Muscle layer of colon (tissue), 2 donors: Measurements from ENCODE around the gene SEC16A.

Source experiments
- H3K27ac ChIP-seq: one replicate; pipeline ENCODE4 v1.7.0; 2013; ENCODE audit warnings: low read depth, mild to moderate bottlenecking, low read length, moderate library complexity
- H3K27me3 ChIP-seq, 2 donors: one replicate each; pipeline ENCODE4 v1.7.0; 2013; ENCODE audit warnings: low read length in 2 of 2, mild to moderate bottlenecking in 2 of 2; ENCODE audit not compliant: insufficient read depth in 2 of 2, control insufficient read depth in 1 of 2
- H3K36me3 ChIP-seq: one replicate; pipeline ENCODE4 v1.7.0; 2013; ENCODE audit warnings: mild to moderate bottlenecking, low read length; ENCODE audit not compliant: insufficient read depth
- H3K4me1 ChIP-seq: one replicate; pipeline ENCODE4 v1.7.0; 2013; ENCODE audit warnings: mild to moderate bottlenecking, low read length; ENCODE audit not compliant: insufficient read depth
- H3K4me3 ChIP-seq, 2 donors: one replicate each; pipeline ENCODE4 v1.7.0; 2013; ENCODE audit warnings: low read length in 2 of 2, low read depth in 1 of 2, mild to moderate bottlenecking in 1 of 2, moderate library complexity in 1 of 2
- H3K9ac ChIP-seq: one replicate; pipeline ENCODE4 v1.7.0; 2013; ENCODE audit warnings: low read length
- H3K9me3 ChIP-seq: one replicate; pipeline ENCODE4 v1.7.0; 2013; ENCODE audit warnings: mild to moderate bottlenecking, low read length
- donor health status: abdominal sarcoma.
- donor health status: Adenocarcinoma of cecum.

Gene SEC16A

DNA sequence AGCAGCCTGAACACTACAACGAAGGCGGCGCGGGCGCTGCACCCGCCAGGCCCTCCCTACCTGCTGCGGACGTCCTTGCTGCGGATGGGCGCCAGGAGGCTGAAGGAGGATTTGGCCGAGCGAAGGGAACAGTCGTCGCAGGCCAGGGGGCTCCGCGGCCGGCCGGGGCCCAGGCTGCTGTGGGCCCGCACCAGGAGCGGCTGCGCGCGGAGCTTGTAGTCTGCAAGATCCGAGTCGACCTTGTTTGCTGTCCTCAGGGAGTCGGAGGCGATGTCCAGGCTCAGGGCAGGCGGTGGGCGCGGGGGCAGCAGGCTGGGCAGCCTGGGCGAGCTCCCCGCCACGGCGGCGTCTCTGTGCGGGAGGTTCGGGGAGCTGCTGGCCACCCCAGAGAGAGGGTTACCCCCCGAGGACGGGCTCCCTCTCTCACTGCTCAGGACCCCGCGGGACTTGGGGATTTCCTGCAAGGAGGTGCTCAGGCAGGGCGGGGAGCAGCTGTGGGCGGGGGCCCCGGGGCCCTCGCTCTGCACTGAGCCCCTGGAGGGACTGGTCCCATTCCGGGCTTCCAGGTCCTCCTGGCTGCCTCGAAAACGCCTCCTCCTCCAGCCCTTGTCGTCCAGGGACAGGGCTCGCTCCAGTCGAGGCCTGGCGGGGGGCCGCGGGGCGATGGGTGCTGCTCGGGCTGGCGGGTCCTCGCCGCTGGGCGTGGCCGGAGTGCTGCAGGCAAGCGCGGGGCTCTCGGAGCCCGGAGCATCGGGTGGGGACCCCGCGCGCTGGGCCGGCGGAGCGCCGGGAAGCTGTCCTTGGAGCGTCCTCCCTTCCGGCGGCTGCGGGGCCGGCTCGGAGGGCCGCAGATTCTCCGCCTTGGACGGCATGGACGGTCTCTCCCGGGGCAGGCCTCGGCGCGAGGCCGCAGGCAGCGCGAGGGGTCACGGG is 44.0 kb downstream of the SEC16A start:
- Histone ChIP-seq H3K36me3 (peaks cover 27% of the 10 kb centered on the region), H3K27me3 (no peaks in the 10 kb centered on the region)

DNA sequence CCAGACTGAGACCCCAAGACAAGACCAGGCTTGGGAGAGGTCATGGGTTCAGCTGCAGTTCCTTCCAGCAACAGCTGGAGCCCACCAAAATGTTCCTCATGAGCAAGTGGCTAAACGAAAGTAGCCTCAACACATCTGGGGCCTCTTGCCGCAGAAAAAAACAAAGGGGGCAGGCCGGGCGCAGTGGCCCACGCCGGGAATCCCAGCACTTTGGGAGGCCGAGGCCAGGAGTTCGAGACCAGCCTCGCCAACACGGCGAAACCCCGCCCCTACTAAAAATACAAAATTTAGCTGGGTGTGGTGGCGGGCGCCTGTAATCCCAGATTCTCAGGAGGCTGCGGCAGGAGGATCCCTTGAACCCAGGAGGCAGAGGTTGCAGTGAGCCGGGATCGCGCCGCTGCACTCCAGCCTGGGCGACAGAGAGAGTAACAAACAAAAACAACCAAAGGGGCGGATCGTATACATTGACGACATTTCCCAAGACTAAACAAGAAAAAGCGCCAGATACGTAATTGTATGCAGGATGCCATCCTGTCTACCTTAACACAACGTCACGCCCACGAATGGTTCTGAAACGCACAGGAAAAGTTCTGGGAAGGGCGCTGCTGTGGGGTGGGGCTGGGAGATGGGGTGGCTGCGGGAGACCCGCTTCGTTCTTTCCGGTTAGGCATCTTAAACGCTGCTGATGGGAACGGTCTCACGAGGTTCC is 44.8 kb downstream of the SEC16A start:
- H3K27ac ChIP-seq: peak overlapping the region; percentile 71
- H3K36me3 ChIP-seq: peaks cover 27% of the 10 kb centered on the region
- H3K9me3 ChIP-seq: no peaks in the 10 kb centered on the region
- peak overlapping the region; percentile 76 to 85 for H3K4me3 ChIP-seq
- H3K27me3 ChIP-seq: no peaks in the 10 kb centered on the region
- H3K9ac ChIP-seq: peak overlapping the region; percentile 44
- H3K4me1 ChIP-seq: peaks cover 22% of the 10 kb centered on the region

More for the DNA sequence above, 44.0 kb downstream of the SEC16A start:
- H3K4me3 ChIP-seq: peak overlapping the region; percentile 76 to 85
- peak overlapping the region; percentile 44 for H3K9ac ChIP-seq
- H3K27ac ChIP-seq: peak overlapping the region; percentile 71
- no peaks in the 10 kb centered on the region for H3K9me3 ChIP-seq
- H3K4me1 ChIP-seq: peaks cover 22% of the 10 kb centered on the region

DNA sequence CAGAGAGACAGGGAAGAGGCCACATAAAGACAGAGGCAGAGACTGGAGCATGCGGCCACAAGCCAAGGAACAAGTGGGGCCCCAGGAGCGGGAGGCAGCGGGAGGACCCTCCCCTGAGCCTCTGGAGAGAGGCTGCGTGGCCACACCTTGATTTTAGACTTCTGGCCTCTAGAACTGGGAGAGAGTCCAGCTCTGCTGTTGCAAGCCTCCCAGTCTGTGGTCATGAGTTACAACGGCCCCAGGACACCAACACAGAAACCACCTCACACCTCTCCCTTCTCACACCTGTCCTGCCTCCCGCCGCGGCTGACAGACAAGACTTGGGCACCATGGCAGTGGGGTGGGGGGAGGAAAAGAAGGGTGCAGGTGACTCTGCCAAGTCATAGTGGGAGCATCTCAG is 45.4 kb downstream of the SEC16A start:
- H3K27ac ChIP-seq: no peak overlapping the region
- peaks cover 21% of the 10 kb centered on the region for H3K36me3 ChIP-seq
- no peaks in the 10 kb centered on the region for H3K27me3 ChIP-seq
- H3K4me3 ChIP-seq: peak overlapping the region; percentile 76 to 85
- peaks cover 22% of the 10 kb centered on the region for H3K4me1 ChIP-seq
- peak overlapping the region; percentile 39 for H3K9ac ChIP-seq
- no peaks in the 10 kb centered on the region for H3K9me3 ChIP-seq

DNA sequence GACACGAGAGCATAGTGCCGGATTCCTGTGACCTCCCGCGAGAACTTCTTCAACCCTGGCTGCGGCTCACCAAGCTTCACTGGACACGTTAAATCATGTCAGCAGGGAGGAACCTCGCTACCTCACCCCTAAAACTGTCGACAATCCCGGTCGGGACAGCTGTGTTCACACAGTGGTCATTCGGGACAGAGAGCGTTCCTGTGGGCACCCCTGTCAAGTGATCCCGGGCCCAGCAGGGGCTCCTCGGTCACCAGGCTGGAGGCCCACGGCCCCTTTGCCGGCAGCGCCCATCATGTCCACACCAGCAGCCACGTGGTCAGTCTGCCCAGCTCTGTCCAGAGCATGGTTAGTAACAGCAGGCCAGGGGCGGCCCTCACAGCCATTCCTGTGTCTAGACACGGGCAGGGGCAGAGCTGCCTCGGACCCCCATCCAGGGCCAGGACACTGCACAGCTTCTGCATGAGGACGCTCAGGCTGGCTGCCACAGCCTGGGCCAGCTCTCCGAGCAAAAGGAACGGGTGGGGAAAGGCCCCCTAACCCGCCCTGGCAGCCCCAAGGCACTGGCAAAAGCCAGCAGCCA is 46.7 kb downstream of the SEC16A start:
- Histone ChIP-seq H3K4me1 (peaks cover 22% of the 10 kb centered on the region), H3K4me3 (no peak overlapping the region), H3K27me3 (no peaks in the 10 kb centered on the region), H3K9ac (no peak overlapping the region), H3K9me3 (no peaks in the 10 kb centered on the region), H3K27ac (no peak overlapping the region), H3K36me3 (peaks cover 8% of the 10 kb centered on the region)

DNA sequence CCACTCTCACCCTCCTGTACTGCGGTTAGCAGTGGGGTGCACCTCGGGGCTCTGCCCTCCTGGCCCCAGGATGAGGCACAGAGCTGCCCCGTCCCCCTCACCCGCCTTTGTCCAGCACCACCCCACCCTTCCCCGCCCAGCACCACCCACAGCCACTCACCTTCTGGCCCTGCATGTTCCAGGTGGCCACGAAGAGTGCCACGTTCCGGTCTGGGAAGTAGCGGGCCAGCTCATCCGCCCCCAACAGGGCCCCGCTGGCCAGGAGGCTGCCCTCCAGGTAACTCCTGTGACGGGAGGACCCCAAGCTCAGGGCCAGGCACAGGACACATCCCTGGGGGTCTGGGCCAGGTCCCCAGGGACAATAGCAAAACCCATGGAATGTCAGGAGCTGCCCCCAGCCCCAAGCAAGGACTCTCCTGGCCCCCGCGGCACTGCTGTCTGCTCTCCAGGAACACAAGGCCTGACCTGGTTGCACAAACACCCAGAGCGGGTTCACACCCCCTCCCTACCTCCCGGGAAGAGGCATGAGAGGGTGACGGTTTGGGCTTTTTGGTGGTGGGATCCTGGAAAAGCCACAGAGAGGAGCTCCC is 48.2 kb downstream of the SEC16A start:
- Histone ChIP-seq H3K9ac (no peak overlapping the region), H3K9me3 (no peaks in the 10 kb centered on the region), H3K36me3 (no peaks in the 10 kb centered on the region), H3K4me3 (no peak overlapping the region), H3K27me3 (no peaks in the 10 kb centered on the region), H3K4me1 (peaks cover 16% of the 10 kb centered on the region), H3K27ac (no peak overlapping the region)

DNA sequence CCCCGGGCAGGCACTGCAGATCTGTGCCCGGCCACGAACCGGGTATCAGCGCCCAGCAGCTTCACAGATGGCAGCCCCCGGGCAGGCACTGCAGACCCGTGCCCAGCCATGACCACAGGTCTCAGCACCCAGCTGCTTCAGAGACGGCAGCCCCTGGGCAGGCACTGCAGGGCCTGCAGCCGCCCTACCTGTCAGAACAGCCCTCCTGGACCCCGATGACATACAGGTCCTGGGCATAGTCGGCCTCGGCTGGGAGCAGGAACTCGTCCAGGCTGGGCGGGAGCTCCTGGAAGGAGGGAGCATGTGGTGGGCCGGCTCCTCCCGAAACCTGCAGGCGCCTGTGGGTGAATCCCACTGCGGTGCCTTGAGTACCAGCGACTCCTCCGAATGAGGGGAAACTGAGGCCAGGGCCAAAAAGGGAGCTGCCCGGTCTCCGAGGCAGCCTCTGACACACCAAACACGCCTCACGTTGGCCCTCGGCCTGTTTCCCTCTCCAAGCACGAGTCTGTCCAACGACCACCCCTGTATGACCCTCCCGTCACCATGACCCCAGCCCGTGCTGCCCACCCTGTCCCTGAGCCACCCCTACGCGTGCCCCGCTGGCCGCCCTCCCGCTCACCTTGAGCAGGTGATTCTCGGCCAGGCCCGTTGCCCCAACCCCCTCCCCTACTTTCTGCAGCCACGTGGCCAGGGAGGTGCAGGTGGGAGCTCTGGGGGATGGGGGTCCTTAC is 48.8 kb downstream of the SEC16A start:
- Histone ChIP-seq H3K27me3 (no peaks in the 10 kb centered on the region), H3K36me3 (peaks cover 3% of the 10 kb centered on the region), H3K4me3 (no peak overlapping the region), H3K27ac (no peak overlapping the region), H3K9ac (no peak overlapping the region), H3K4me1 (peaks cover 16% of the 10 kb centered on the region), H3K9me3 (no peaks in the 10 kb centered on the region)

DNA sequence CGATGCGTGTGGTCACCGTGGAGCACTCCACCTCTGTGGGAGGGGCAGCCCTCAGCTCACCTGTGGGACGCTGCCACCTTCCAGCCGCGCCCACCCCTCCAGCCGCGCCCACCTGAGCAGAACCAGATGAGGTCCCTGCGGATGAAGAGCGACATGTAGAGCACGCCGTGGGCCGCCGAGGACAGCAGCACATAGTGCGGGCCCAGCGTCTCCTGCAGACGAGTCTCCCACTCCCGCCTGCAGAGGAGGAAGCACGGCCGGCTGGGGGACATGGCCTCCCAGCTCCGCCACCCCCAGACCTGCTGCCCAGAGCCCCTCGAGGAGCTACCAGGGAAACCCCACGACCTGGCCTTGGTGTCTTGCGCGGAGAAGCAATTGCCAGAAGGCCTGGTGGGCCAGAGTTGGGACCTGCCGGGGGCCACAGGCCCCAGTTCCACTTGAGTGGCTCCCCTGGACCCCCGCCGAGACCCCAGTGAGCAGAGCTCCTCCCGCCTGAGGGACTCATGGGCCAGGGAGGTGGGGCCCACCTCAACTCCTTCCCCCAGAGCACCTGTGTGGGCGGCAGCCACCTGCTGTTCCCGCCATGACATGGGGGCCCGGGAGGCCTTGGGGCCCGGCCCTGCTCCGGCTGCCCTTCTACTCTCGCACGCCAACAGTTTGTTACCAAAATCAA is 49.7 kb downstream of the SEC16A start:
- H3K4me3 ChIP-seq: no peak overlapping the region
- H3K27me3 ChIP-seq: no peaks in the 10 kb centered on the region
- peaks cover 6% of the 10 kb centered on the region for H3K36me3 ChIP-seq
- no peaks in the 10 kb centered on the region for H3K9me3 ChIP-seq
- peaks cover 14% of the 10 kb centered on the region for H3K4me1 ChIP-seq
- H3K9ac ChIP-seq: no peak overlapping the region
- H3K27ac ChIP-seq: no peak overlapping the region

DNA sequence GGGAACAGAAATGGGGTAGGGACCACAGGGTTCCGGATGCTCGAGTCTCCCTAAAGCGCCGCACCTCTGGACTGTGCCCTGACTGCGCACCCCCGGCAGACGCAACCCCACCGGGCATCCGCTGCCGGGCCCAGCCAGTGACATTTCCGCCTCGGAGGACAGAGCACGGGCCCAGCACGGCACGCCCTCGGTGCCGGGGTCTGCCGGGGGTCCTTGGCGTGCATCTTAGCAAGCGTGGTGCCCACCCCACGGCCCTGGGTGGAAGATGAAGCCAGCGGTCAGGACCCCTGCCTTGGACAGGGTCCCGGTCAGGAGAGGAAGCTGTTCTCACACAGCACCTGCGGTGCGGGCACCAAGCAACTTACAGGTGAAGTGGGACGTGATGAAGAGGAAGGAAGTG is 50.2 kb downstream of the SEC16A start:
- Histone ChIP-seq H3K36me3 (peaks cover 6% of the 10 kb centered on the region), H3K27me3 (no peaks in the 10 kb centered on the region), H3K4me3 (no peak overlapping the region), H3K27ac (no peak overlapping the region), H3K4me1 (peaks cover 8% of the 10 kb centered on the region), H3K9ac (no peak overlapping the region), H3K9me3 (no peaks in the 10 kb centered on the region)

DNA sequence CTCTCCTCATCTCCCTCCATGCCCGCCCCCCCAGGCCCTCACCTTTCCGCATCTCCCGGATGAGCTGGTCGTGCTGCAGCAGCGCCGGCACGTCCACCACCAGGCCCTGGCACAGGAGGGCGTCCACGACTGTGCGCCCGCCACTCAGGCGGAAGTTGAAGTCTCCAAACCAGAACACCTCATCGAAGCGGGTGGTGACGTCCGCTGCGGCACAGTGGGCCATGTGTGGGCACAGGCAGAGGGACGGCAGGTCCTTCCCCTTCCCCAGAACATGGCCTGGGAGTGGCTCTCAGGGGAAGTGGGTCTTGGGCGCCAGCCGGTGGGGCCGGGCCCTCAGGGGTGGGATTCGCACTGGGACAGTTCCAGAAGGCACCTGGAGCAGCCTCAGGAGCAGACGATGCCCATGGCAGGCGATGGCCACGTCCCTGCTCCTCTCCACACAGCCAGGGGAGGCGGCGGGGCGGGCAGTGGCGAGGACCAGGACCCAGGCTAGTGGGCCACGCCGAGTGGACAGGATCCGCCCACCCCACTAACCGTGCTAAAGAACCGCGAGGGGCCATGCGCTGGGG is 51.0 kb downstream of the SEC16A start:
- no peak overlapping the region for H3K4me3 ChIP-seq
- H3K9ac ChIP-seq: no peak overlapping the region
- H3K27ac ChIP-seq: no peak overlapping the region
- peaks cover under 1% of the 10 kb centered on the region for H3K4me1 ChIP-seq
- H3K27me3 ChIP-seq: no peaks in the 10 kb centered on the region
- H3K36me3 ChIP-seq: peaks cover 6% of the 10 kb centered on the region
- H3K9me3 ChIP-seq: no peaks in the 10 kb centered on the region

DNA sequence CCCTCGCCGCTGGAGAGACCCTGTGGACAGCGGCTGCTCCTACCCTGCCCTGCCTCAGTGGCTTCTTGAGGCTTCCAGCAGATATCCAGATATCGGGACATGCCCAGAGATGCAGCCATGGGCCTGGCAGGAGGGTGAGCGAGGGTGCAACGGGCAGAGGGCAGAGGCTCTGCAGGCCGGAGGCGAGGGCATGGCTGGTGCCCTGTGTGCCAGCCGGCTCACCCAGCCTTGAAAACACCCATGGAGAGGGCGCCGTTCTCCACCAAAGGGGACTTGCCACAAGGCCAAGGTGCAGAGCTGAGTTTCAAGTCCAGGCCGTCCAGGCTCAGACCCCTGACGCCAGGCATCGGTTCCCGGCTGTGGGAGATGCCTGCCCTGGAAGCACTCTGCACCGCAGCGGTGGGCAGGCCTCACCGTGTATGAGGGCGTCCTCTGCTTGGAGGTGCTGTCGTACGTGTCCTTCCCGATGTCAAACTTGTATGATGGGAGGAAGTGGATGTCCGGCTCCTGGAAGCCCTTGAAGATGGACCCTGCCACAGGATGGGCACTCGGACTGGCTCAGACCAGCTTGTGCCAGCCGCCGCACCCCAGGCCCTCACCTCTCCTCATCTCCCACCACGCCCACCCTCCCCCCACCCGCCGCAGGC is 52.1 kb downstream of the SEC16A start:
- no peak overlapping the region for H3K4me3 ChIP-seq
- H3K27me3 ChIP-seq: no peaks in the 10 kb centered on the region
- no peak overlapping the region for H3K9ac ChIP-seq
- no peaks in the 10 kb centered on the region for H3K4me1 ChIP-seq
- H3K27ac ChIP-seq: no peak overlapping the region
- H3K36me3 ChIP-seq: peaks cover 6% of the 10 kb centered on the region
- no peaks in the 10 kb centered on the region for H3K9me3 ChIP-seq
